GM21515 (cell line): ENCODE measurements around the gene DEFB115.
"Not testable (repeated sequence)": the region's sequence is repeated elsewhere in the genome, so short reads cannot be mapped to it uniquely, and the experiment has no call there.

Source experiments
- ATAC-seq: cut with Tn5 transposase; IDR thresholded peaks from one replicate; pipeline ENCODE4 v1.9.1; 2021; ENCODE audit not compliant: unreplicated experiment

The DEFB115 gene, protein sequence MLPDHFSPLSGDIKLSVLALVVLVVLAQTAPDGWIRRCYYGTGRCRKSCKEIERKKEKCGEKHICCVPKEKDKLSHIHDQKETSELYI

DNA sequence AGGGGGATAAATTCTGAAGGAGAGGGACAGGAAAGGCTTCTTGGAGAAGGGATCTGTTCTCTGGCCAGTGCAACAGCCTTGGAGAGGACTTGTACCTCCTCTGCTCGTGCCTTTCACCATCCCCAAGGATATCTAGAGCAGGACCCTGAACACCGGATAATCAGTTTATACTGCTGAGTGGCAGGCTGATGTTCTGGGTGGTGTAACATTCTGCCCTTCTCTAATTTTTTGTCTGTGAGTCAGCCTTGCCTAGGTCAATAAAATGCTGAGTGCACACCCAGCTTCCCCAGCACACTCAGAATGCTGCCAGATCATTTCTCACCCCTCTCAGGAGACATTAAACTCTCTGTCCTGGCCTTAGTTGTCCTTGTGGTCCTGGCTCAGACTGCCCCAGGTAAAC, at the start of gene DEFB115:
Gene DEFB115, plus strand, starts transcription at position 301 of the 400 bp plus-strand sequence. Its CDS starts 0 bp downstream, at position 301.
- no peak for ATAC-seq

DNA sequence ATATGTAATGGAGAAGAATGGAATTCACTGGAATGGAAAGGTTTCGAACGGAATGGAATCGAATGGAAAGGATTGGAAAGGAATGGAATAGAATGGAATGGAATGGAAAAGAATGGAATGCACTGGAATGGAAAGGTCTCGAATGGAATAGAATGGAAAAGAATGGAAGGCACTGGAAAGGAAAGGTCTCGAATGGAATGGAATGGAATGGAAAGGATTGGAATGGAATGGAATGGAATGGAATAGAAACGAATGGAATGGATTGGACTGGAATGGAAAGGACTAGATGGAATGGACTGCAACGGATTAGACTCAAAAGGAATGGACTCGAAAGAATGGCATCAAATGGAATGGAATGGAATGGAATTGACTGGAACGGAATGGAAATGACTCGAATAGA, 20.5 kb upstream of the DEFB115 start:
- no peak for ATAC-seq

DNA sequence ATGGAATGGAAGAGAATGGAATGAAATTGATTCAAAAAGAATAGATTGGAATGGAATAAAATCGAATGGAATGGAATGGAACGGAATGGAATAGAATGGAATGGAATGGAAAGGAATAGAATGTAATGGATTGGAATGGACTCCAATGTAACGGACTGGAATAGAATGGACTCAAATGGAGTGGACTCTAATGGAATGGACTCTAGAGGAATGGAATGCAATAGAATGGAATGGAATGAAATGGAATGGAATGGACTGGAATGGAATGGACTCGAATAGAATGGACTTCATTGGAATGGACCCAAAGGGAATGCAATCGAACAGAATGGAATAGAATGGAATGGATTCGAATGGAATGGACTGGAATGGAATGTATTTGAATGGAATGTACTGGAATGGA, 19.7 kb upstream of the DEFB115 start:
- no peak for ATAC-seq

DNA sequence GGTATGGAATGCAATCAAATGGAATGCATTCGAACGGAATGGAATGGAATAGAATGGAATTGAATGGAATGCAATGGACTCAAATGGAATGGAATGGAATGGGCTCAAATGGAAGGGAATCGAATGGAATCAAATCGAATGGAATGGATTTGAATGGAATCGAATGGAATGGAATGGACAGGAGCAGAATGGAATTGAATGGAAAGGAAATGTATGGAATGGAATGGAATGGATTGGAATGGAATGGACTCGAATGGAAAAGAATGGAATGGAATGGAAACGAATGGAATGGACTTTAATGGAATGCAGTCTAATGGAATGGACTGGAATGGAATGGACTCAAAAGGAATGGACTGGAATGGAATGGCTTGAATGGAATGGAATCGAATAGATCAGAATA, 18.3 kb upstream of the DEFB115 start:
- no peak for ATAC-seq

DNA sequence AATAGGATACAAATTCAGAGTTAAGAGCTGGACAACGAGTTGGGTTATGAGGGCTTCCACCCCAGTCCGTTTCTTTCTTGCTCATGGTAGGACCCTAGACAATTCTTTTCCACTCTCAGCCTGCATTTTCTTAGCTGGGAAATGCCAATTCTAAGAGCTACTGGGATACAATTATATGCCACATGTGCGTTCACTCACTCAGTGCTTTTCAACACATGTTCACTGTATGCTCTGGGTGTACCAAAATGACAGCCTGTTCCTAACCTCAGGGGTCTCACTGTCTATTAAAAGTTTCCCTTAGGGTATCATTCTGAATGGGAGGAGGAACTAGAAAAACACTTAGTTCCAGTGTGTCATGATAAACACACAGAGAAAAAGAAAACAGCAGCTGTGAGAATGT, 505 bp upstream of the DEFB115 start:
- ATAC-seq = no peak

DNA sequence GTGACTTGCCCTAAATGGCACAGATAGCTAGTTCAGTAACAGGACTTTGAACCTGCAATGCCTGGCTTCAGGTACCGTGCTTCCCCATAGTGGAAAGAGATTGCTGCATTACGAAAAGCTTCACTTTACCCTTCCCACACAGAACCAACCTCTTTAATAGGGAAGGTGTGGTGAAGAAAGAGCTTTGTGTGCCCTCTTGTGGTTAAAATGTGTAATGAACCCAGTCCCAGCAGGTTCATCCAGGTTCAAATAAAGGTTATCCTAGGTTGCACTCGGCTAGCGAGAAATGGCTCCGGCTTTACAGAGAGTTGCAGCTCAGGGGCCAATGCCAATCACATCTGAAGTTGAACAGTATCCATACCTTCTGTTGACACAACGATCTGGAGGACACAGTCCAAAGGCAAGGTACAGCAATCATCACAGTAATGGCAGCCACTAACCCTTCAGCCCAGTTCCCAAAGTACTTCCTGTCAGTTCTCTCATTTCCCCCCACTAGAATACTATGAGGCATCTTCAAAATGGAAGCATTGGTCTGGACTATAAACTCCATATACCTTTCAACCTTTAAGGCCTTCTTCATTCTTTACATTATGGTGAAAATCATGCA, 3.0 kb downstream of the DEFB115 start:
- no peak for ATAC-seq

DNA sequence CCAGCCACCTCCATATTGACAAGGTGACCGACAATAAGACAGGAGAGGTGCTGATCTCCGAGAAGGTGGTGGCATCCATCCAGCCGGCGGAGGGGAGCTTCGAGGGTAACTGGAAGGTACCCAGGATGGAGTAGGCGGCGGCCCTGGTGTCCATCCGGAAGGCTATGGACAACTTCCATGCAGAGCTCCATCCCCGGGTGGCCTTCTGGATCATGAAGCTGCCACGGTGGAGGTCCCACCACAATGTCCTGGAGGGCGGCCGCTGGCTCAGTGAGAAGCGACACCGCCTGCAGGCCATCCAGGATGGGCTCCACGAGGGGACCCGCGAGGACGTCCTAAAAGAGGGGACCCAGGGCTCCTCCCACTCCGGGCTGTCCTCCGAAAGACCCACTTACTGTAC, 17.0 kb downstream of the DEFB115 start:
- no peak for ATAC-seq

DNA sequence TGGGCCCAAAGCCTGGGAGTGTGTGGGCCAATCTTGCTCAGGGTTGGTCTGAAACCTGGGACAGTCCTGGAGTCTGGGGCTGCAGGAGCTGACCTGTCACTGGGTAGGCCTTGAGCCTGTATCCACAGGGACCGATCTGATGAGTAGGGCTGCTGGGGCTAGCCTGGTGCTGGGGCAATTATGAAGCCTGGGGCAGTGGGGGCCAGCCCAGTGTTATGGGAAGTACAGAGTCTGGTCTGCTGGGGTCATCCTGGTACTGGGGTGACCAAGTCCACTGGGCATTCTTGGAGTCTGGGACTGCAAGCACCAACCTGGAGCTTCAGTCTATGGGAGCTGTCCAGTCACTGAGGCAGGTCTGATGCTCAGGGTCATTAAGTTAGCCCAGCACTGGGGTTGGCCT, 20.7 kb downstream of the DEFB115 start:
- no peak for ATAC-seq

DNA sequence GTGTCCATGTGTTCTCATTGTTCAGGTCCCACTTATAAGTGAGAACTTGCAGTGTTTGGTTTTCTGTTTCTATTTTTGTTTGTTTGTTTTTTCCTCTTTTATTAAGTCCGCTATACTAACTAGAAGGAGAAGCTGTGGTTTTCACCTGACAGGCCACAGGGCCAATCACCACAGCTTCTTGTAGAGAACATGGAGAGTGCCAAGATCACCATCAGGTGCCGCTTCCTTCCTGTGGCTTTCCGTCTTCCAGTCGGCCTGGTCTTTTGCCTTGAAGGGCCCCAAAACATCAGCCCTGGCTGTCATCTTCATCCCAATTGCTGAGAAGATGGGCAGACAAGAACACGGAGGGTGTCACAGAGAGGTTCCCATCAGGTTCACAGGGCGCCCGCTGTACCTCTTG, 27.5 kb downstream of the DEFB115 start:
- ATAC-seq = not testable (repeated sequence)

DNA sequence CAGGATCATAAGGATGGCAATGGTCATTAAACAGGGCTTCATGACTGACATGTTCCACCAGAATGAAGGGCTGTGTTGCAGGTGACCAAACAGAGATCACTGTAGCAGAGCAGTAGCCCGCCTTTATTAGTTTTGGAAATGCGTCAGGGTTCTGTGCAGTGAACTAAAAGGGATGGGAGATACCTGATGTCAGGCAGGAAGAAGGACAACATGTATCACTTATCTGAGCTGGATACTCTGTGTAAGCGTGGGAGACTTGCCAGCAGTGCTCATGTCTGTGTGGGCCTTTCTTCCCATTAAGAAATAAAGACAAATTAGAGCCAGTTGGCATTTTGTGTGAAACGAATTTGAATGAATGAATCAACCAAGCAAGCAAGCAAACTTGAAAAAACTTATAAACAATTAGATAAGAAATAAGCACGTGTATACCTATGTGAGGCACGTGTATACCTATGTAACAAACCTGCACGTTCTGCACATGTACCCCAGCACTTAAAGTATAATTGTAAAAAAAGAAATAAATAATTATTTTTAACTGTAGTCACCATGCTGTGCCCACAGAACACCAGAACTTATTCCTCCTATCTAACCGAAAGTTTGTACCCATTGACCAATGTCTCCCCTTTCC, 51.2 kb downstream of the DEFB115 start, which contains the start of gene DEFB116:
Gene DEFB116, minus strand, starts transcription at position 51 of the 628 bp plus-strand sequence. Its CDS starts 0 bp downstream, at position 51.
- ATAC-seq = no peak
